IMR-90 (cell line): Measurements from ENCODE around the gene GREB1L. TPM values are rescaled to one million over a fixed set of nuclear protein-coding genes. Genes with fewer than 3 reads are reported as not detected.

Experiments
- ATAC-seq: fragments of 200-7000 bp; cut with Tn5 transposase; 2 replicates; pipeline ENCODE4 v1.9.1; 2020; ENCODE audit warnings: low read depth, mild to moderate bottlenecking, moderate library complexity
- BruUV-seq: library from RNA; stranded (reverse); fragments of 400-500 nt; replicated peaks from 2 replicates; lab custom pipeline; 2021; lab: Mats Ljungman, UMichigan
- CTCF ChIA-PET: fragments of 300-600 bp; formaldehyde crosslinking; extraction: SDS; loops from one replicate; lab custom pipeline; 2021; ENCODE audit warnings: antibody characterized with exemption; lab: Yijun Ruan, JAX
- POLR2A ChIA-PET: fragments of 300-600 bp; sonication (Branson Sonifier 250); formaldehyde crosslinking; loops from one replicate; lab custom pipeline; 2022; ENCODE audit warnings: antibody characterized with exemption; ENCODE audit not compliant: unreplicated experiment; lab: Charles Lee
- DNase-seq: peaks from one replicate; pipeline ENCODE4 v3.0.0; 2013
- H2AFZ ChIP-seq: replicated peaks from 2 replicates; pipeline ENCODE3; 2013; ENCODE audit warnings: low read length, mild to moderate bottlenecking; ENCODE audit not compliant: poor library complexity
- H2AK5ac ChIP-seq: 2 replicates; pipeline ENCODE4 v1.6.1; 2013; ENCODE audit warnings: low read depth, low read length, inconsistent platforms
- H2AK9ac ChIP-seq: replicated peaks from 2 replicates; pipeline ENCODE3; 2013; ENCODE audit warnings: mild to moderate bottlenecking, low read depth, low read length, moderate library complexity; ENCODE audit not compliant: poor library complexity
- H2BK120ac ChIP-seq: 2 replicates; pipeline ENCODE4 v1.6.1; 2013; ENCODE audit warnings: low read depth, low read length, inconsistent platforms
- H2BK15ac ChIP-seq: 3 replicates; pipeline ENCODE4 v1.6.1; 2013; ENCODE audit warnings: low read depth, low read length, inconsistent platforms
- H2BK20ac ChIP-seq: 2 replicates; pipeline ENCODE4 v1.6.1; 2013; ENCODE audit warnings: low read depth, mild to moderate bottlenecking, inconsistent platforms, low read length, moderate library complexity
- H2BK5ac ChIP-seq: 2 replicates; pipeline ENCODE4 v1.6.1; 2013; ENCODE audit warnings: mild to moderate bottlenecking, low read depth, low read length, inconsistent platforms; ENCODE audit not compliant: poor library complexity, severe bottlenecking
- H3K14ac ChIP-seq: replicated peaks from 2 replicates; pipeline ENCODE4 v1.6.1; 2013; ENCODE audit warnings: low read depth, low read length, inconsistent platforms
- H3K18ac ChIP-seq: 2 replicates; pipeline ENCODE4 v1.6.1; 2013; ENCODE audit warnings: low read depth, low read length, control low read depth
- H3K23ac ChIP-seq: 2 replicates; pipeline ENCODE4 v1.6.1; 2013; ENCODE audit warnings: low read depth, low read length, inconsistent platforms
- H3K27ac ChIP-seq: 2 replicates; pipeline ENCODE4 v1.5.1; 2013; ENCODE audit warnings: mild to moderate bottlenecking, control low read depth, low read length; ENCODE audit not compliant: insufficient read depth
- H3K27me3 ChIP-seq: 2 replicates; pipeline ENCODE4 v1.6.1; 2013; ENCODE audit warnings: low read length; ENCODE audit not compliant: control insufficient read depth, insufficient read depth
- H3K36me3 ChIP-seq: 2 replicates; pipeline ENCODE4 v1.6.1; 2013; ENCODE audit warnings: low read length, mixed read lengths; ENCODE audit not compliant: control insufficient read depth, insufficient read depth
- H3K4ac ChIP-seq: 2 replicates; pipeline ENCODE4 v1.6.1; 2013; ENCODE audit warnings: low read depth, low read length, inconsistent platforms
- H3K4me1 ChIP-seq: 2 replicates; pipeline ENCODE4 v1.6.1; 2013; ENCODE audit warnings: low read length, mixed read lengths; ENCODE audit not compliant: control insufficient read depth, insufficient read depth
- H3K4me2 ChIP-seq: 2 replicates; pipeline ENCODE4 v1.6.1; 2013; ENCODE audit warnings: low read depth, mild to moderate bottlenecking, control low read depth, low read length, moderate library complexity
- H3K4me3 ChIP-seq: 2 replicates; pipeline ENCODE4 v1.5.1; 2013; ENCODE audit warnings: low read depth, mild to moderate bottlenecking, control low read depth, low read length, moderate library complexity; ENCODE audit not compliant: insufficient read depth
- H3K56ac ChIP-seq: 2 replicates; pipeline ENCODE4 v1.6.1; 2013; ENCODE audit warnings: low read length, inconsistent platforms; ENCODE audit not compliant: insufficient read depth; ENCODE audit errors: extremely low read depth
- H3K79me1 ChIP-seq, 2 experiments: 2 replicates each; pipeline ENCODE4 v1.6.1; 2013; ENCODE audit warnings: low read length in 2 of 2, inconsistent platforms in 1 of 2, low read depth in 1 of 2
- H3K9ac ChIP-seq: 2 replicates; pipeline ENCODE4 v1.6.1; 2013; ENCODE audit warnings: low read depth, low read length, control low read depth
- H3K9me1 ChIP-seq: 2 replicates; pipeline ENCODE4 v1.6.1; 2013; ENCODE audit warnings: low read length, inconsistent platforms; ENCODE audit not compliant: insufficient read depth
- H3K9me3 ChIP-seq: 2 replicates; pipeline ENCODE4 v1.6.1; 2013; ENCODE audit warnings: low read length; ENCODE audit not compliant: control insufficient read depth, insufficient read depth
- H4K20me1 ChIP-seq: 2 replicates; pipeline ENCODE4 v1.6.1; 2013; ENCODE audit warnings: low read length, inconsistent platforms; ENCODE audit not compliant: insufficient read depth
- H4K5ac ChIP-seq: 2 replicates; pipeline ENCODE4 v1.6.1; 2013; ENCODE audit warnings: mild to moderate bottlenecking, low read depth, low read length, control low read depth
- H4K8ac ChIP-seq, 2 experiments: 2 replicates each; pipeline ENCODE4 v1.6.1; 2013; ENCODE audit warnings: low read depth in 2 of 2, low read length in 2 of 2, control low read depth in 1 of 2, inconsistent platforms in 1 of 2
- H4K91ac ChIP-seq: 2 replicates; pipeline ENCODE4 v1.6.1; 2013; ENCODE audit warnings: low read depth, low read length, inconsistent platforms; ENCODE audit not compliant: insufficient read depth
- BHLHE40 ChIP-seq: fragments of 150-350 bp; IDR thresholded peaks from 2 replicates; pipeline ENCODE4 v1.6.1; 2016; ENCODE audit warnings: mild to moderate bottlenecking, low read depth, low read length
- CEBPB ChIP-seq: IDR thresholded peaks from 2 replicates; pipeline ENCODE4 v1.6.1; 2012; ENCODE audit warnings: low read depth, low read length, improper control_type of control experiment
- CHD1 ChIP-seq: IDR thresholded peaks from 2 replicates; pipeline ENCODE4 v1.6.1; 2012; ENCODE audit warnings: low read depth, low read length, improper control_type of control experiment
- CTCF ChIP-seq: conservative IDR thresholded peaks from 2 replicates; pipeline ENCODE4 v1.5.1; 2012; ENCODE audit warnings: mild to moderate bottlenecking, low read depth, low read length, improper control_type of control experiment
- ELK1 ChIP-seq: fragments of 150-350 bp; IDR thresholded peaks from 2 replicates; pipeline ENCODE4 v1.6.1; 2016; ENCODE audit warnings: low read depth, mild to moderate bottlenecking, low read length, moderate library complexity, borderline replicate concordance
- FOS ChIP-seq: fragments of 150-350 bp; IDR thresholded peaks from 2 replicates; pipeline ENCODE4 v1.6.1; 2016; ENCODE audit warnings: low read depth, low read length
- MAFK ChIP-seq: IDR thresholded peaks from 2 replicates; pipeline ENCODE4 v1.6.1; 2012; ENCODE audit warnings: low read depth, low read length, improper control_type of control experiment
- MAZ ChIP-seq: IDR thresholded peaks from 2 replicates; pipeline ENCODE4 v1.6.1; 2012; ENCODE audit warnings: low read depth, mild to moderate bottlenecking, low read length, improper control_type of control experiment, moderate library complexity, borderline replicate concordance
- MXI1 ChIP-seq: IDR thresholded peaks from 2 replicates; pipeline ENCODE4 v1.6.1; 2012; ENCODE audit warnings: low read depth, mild to moderate bottlenecking, low read length, moderate library complexity, borderline replicate concordance
- NFE2L2 ChIP-seq: fragments of 150-350 bp; IDR thresholded peaks from 2 replicates; pipeline ENCODE4 v1.6.1; 2016; ENCODE audit warnings: low read depth, mild to moderate bottlenecking, low read length
- POLR2A ChIP-seq: IDR thresholded peaks from 2 replicates; pipeline ENCODE4 v1.6.1; 2012; ENCODE audit warnings: mild to moderate bottlenecking, low read depth, low read length
- RAD21 ChIP-seq: IDR thresholded peaks from 2 replicates; pipeline ENCODE4 v1.6.1; 2012; ENCODE audit warnings: low read length, improper control_type of control experiment
- RCOR1 ChIP-seq: IDR thresholded peaks from 2 replicates; pipeline ENCODE4 v1.6.1; 2012; ENCODE audit warnings: mild to moderate bottlenecking, low read length, improper control_type of control experiment; ENCODE audit not compliant: insufficient replicate concordance
- RFX5 ChIP-seq: IDR thresholded peaks from 2 replicates; pipeline ENCODE4 v1.8.0; 2012; ENCODE audit warnings: low read depth, mild to moderate bottlenecking, low read length, moderate library complexity
- SMC3 ChIP-seq: fragments of 150-350 bp; IDR thresholded peaks from 2 replicates; pipeline ENCODE4 v1.6.1; 2016; ENCODE audit warnings: low read depth, mild to moderate bottlenecking, antibody characterized with exemption, low read length, moderate library complexity
- USF2 ChIP-seq: fragments of 150-350 bp; IDR thresholded peaks from 2 replicates; pipeline ENCODE4 v1.6.1; 2017; ENCODE audit warnings: mild to moderate bottlenecking, antibody characterized with exemption, low read length, low read depth
- WGBS, 2 experiments: methylation state at CpG; one replicate each; pipeline versions ENCODE4 v1.1.5 to v1.1.7; 2013; ENCODE audit warnings: missing lambda C conversion rate in 2 of 2; ENCODE audit not compliant: insufficient read length in 1 of 2; ENCODE audit errors: extremely low coverage in 2 of 2; 5-methylcytosine and 5-hydroxymethylcytosine counted together
- dilution Hi-C: fragments of 300-500 bp; cut with HindIII; formaldehyde crosslinking; loops from one replicate; pipeline ENCODE4 v1.14.3; 2018; ENCODE audit warnings: low sequenced_read_pairs; ENCODE audit not compliant: unreplicated experiment
- in situ Hi-C: fragments of 300-500 bp; cut with MboI; formaldehyde crosslinking; loops from 3 replicates; pipeline ENCODE4 v1.14.3; 2019; ENCODE audit warnings: low sequenced_read_pairs, inconsistent platforms, mixed read lengths
- intact Hi-C: fragments of 100-400 bp; cut with micrococcal nuclease; formaldehyde crosslinking; loops from 2 replicates; pipeline ENCODE4 v1.10.0; 2022
- polyA plus RNA-seq, 3 experiments: library from polyadenylated mRNA; depleted of rRNA; stranded (reverse); fragments of >200 nt; gene quantifications; 2 replicates each; pipeline ENCODE4 v1.2.3, GENCODE V29; 2012; ENCODE audit warnings: low replicate concordance in 1 of 3
- total RNA-seq: library from RNA; depleted of rRNA; stranded (reverse); fragments of >200 nt; gene quantifications from 2 replicates; pipeline ENCODE4 v1.2.3, GENCODE V29; 2012

Gene GREB1L
- total and polyA plus RNA-seq, 2 of the 4 experiments (the other 2 are of a cell fraction): under 0.01 to 0.02 TPM

GRCh38 chr18:21295101-21295500 lies 53.1 kb downstream of the GREB1L start:
- Histone ChIP-seq H2AK5ac (no peak overlapping the region), H3K4ac (no peak overlapping the region), H4K91ac (no peak overlapping the region), H3K4me1 (no peaks in the 10 kb centered on the region), H3K14ac (no peak overlapping the region), H3K9me3 (no peaks in the 10 kb centered on the region), H3K27me3 (peaks cover 1% of the 10 kb centered on the region; the same call in 1 of the 2 replicates), H4K5ac (no peak overlapping the region), H3K9me1 (no peaks in the 10 kb centered on the region), H2AFZ (no peak overlapping the region), H2BK120ac (no peak overlapping the region), H4K20me1 (no peaks in the 10 kb centered on the region), H3K36me3 (no peaks in the 10 kb centered on the region), H3K9ac (no peak overlapping the region), H2BK5ac (no peak overlapping the region), H3K27ac (no peak overlapping the region), H2BK15ac (no peak overlapping the region), H4K8ac (no peak overlapping the region), H3K23ac (no peak overlapping the region), H2AK9ac (no peak overlapping the region), H3K56ac (no peak overlapping the region), H3K4me2 (no peak overlapping the region), H3K4me3 (no peak overlapping the region), H3K18ac (no peak overlapping the region), H2BK20ac (no peak overlapping the region), H3K79me1 (no peaks in the 10 kb centered on the region)
- no CpG with 5 or more reads among the region's 3 CpGs for WGBS, 2 experiments
- BruUV-seq: no TSS peak
- TF ChIP-seq ELK1 (no peak), MAZ (no peak), CTCF (no peak), BHLHE40 (no peak), USF2 (no peak), CHD1 (no peak), RAD21 (no peak), NFE2L2 (no peak), RFX5 (no peak), MAFK (no peak), POLR2A (no peak), FOS (no peak), SMC3 (no peak), RCOR1 (no peak), CEBPB (no peak), MXI1 (no peak)
- ATAC-seq (no peak), DNase-seq (no peak)
- dilution Hi-C loops (no loop called here), intact Hi-C loops (no loop called here), in situ Hi-C loops (no loop called here)
- CTCF ChIA-PET: no interaction called here
- POLR2A ChIA-PET: no interaction called here
